GM12878 (cell line): Measurements from ENCODE around the gene RGS14. TPM values are rescaled to one million over a fixed set of nuclear protein-coding genes. Genes with fewer than 3 reads are reported as not detected.

Experiments used
- ATAC-seq: fragments of 200-7000 bp; cut with Tn5 transposase; 3 replicates; pipeline ENCODE4 v1.9.1; 2020; ENCODE audit warnings: mild to moderate bottlenecking, moderate library complexity
- BruUV-seq: library from RNA; stranded (reverse); fragments of 400-500 nt; replicated peaks from 2 replicates; lab custom pipeline; 2021; lab: Mats Ljungman, UMichigan
- CTCF ChIA-PET: fragments of 300-600 bp; sonication (Branson Sonifier 250); formaldehyde crosslinking; extraction: SDS; loops from one replicate; lab custom pipeline; 2021; ENCODE audit warnings: inconsistent platforms; lab: Yijun Ruan, JAX
- POLR2A ChIA-PET: fragments of 350-600 bp; formaldehyde crosslinking; extraction: SDS; loops from one replicate; lab custom pipeline; 2021; ENCODE audit warnings: inconsistent platforms; lab: Charles Lee
- RAD21 ChIA-PET: fragments of 300-600 bp; sonication (Branson Sonifier 250); formaldehyde crosslinking; loops from one replicate; lab custom pipeline; 2023; ENCODE audit warnings: antibody characterized with exemption; ENCODE audit not compliant: unreplicated experiment; lab: Charles Lee
- SMC1A ChIA-PET: fragments of 300-600 bp; sonication (Branson Sonifier 250); formaldehyde crosslinking; loops from one replicate; lab custom pipeline; 2023; ENCODE audit not compliant: unreplicated experiment, uncharacterized antibody; lab: Charles Lee
- DNase-seq: peaks from one replicate; pipeline ENCODE4 v3.0.0-alpha.2; 2011; ENCODE audit warnings: low read depth, low spot score
- FAIRE-seq: peaks from 3 replicates; lab custom pipeline; 2011; peaks lifted over from hg19 to GRCh38; lab: Jason Lieb, UNC
- H2AFZ ChIP-seq: 2 replicates; pipeline ENCODE4 v1.6.0; 2011; ENCODE audit warnings: low read depth, low read length, control low read depth; ENCODE audit not compliant: control insufficient read depth
- H3K27ac ChIP-seq: 2 replicates; pipeline ENCODE4 v1.5.1; 2011; ENCODE audit warnings: control low read depth; ENCODE audit not compliant: control insufficient read depth, insufficient read depth
- H3K27me3 ChIP-seq, 2 experiments: replicated peaks in 1 of 2; 2 replicates each; pipeline versions ENCODE4 v1.6.0 to v1.6.1; 2011; ENCODE audit warnings: low read length in 1 of 2; ENCODE audit not compliant: control insufficient read depth in 2 of 2, insufficient read depth in 2 of 2
- H3K36me3 ChIP-seq, 2 experiments: 2 replicates each; pipeline ENCODE4 v1.5.1; 2011; ENCODE audit warnings: low read length in 1 of 2; ENCODE audit not compliant: control insufficient read depth in 2 of 2, insufficient read depth in 2 of 2
- H3K4me1 ChIP-seq: 2 replicates; pipeline ENCODE4 v1.6.1; 2011; ENCODE audit warnings: mild to moderate bottlenecking, low read length, moderate library complexity, mixed read lengths; ENCODE audit not compliant: control insufficient read depth, insufficient read depth
- H3K4me2 ChIP-seq: 2 replicates; pipeline ENCODE4 v1.6.0; 2011; ENCODE audit warnings: control low read depth; ENCODE audit not compliant: control insufficient read depth, insufficient read depth
- H3K4me3 ChIP-seq: fragments of 200-600 bp; sonication (generic); 2 replicates; pipeline ENCODE4 v1.5.1; 2016
- H3K79me2 ChIP-seq: 2 replicates; pipeline ENCODE4 v1.6.0; 2011; ENCODE audit warnings: low read length; ENCODE audit not compliant: control insufficient read depth, insufficient read depth
- H3K9ac ChIP-seq: 2 replicates; pipeline ENCODE4 v1.8.0; 2011; ENCODE audit warnings: low read length, control low read depth, mixed read lengths; ENCODE audit not compliant: control insufficient read depth, insufficient read depth
- H3K9me3 ChIP-seq: replicated peaks from 3 replicates; pipeline ENCODE4 v1.5.1; 2011; ENCODE audit warnings: mild to moderate bottlenecking, low read length; ENCODE audit not compliant: control insufficient read depth, insufficient read depth
- H4K20me1 ChIP-seq: 2 replicates; pipeline ENCODE4 v1.6.0; 2011; ENCODE audit not compliant: control insufficient read depth, insufficient read depth
- MEF2B ChIP-seq: fragments of 450-650 bp; IDR thresholded peaks from 2 replicates; pipeline ENCODE4 v1.6.1; 2018; ENCODE audit warnings: mild to moderate bottlenecking, moderate library complexity; ENCODE audit not compliant: partially characterized antibody, poor library complexity, severe bottlenecking
- NBN ChIP-seq: fragments of 450-650 bp; IDR thresholded peaks from 2 replicates; pipeline ENCODE4 v1.6.1; 2016
- PBX3 ChIP-seq: IDR thresholded peaks from 2 replicates; pipeline ENCODE4 v1.6.1; 2011; ENCODE audit warnings: mild to moderate bottlenecking, low read depth, low read length, moderate library complexity; ENCODE audit not compliant: insufficient replicate concordance
- POU2F2 ChIP-seq: IDR thresholded peaks from 3 replicates; pipeline ENCODE4 v1.6.1; 2011; ENCODE audit warnings: low read depth, mild to moderate bottlenecking, low read length, borderline replicate concordance
- PRDM15 ChIP-seq: fragments of 450-650 bp; formaldehyde crosslinking; IDR thresholded peaks from 2 replicates; pipeline ENCODE4 v1.4.0; 2020; ENCODE audit warnings: mild to moderate bottlenecking, moderate library complexity
- RB1 ChIP-seq: fragments of 450-650 bp; formaldehyde crosslinking; IDR thresholded peaks from 2 replicates; pipeline ENCODE4 v1.6.1; 2017; ENCODE audit warnings: mild to moderate bottlenecking, borderline replicate concordance
- RELB ChIP-seq: fragments of 450-650 bp; IDR thresholded peaks from 2 replicates; pipeline ENCODE4 v1.6.1; 2017; ENCODE audit warnings: low read depth, mild to moderate bottlenecking, moderate library complexity
- SKIL ChIP-seq: fragments of 450-650 bp; IDR thresholded peaks from 2 replicates; pipeline ENCODE4 v1.6.1; 2017; ENCODE audit warnings: mild to moderate bottlenecking, low read depth, inconsistent platforms; ENCODE audit not compliant: poor library complexity, severe bottlenecking
- TBL1XR1 ChIP-seq: IDR thresholded peaks from 2 replicates; pipeline ENCODE4 v1.6.1; 2012; ENCODE audit warnings: low read depth, low read length, improper control_type of control experiment
- YBX1 ChIP-seq: fragments of 450-650 bp; IDR thresholded peaks from 2 replicates; pipeline ENCODE4 v1.6.1; 2016; ENCODE audit warnings: antibody characterized with exemption
- WGBS: methylation state at CpG from one replicate; pipeline ENCODE4 v1.1.6; 2016; ENCODE audit warnings: low lambda C conversion rate; ENCODE audit not compliant: insufficient replicate concordance, insufficient coverage; ENCODE audit errors: missing lambda C conversion rate; 5-methylcytosine and 5-hydroxymethylcytosine counted together
- in situ Hi-C: fragments of 300-500 bp; cut with MboI; formaldehyde crosslinking; loops from 9 replicates; pipeline ENCODE4 v1.14.3; 2018; ENCODE audit warnings: mixed read lengths
- intact Hi-C: fragments of 100-400 bp; cut with micrococcal nuclease; formaldehyde crosslinking; loops from one replicate; pipeline ENCODE4 v1.14.2; 2022; ENCODE audit not compliant: unreplicated experiment
- polyA plus RNA-seq, 11 experiments: library from polyadenylated mRNA; depleted of rRNA in 4 of 11; unstranded in 6 of 11; stranded (reverse) in 5 of 11; fragments of >200 nt; fragmentation: Nextera tagmentation in 4 of 11; fragmentation: Illumina TruSeq in 1 of 11; extraction: Ambion mirVana in 4 of 11; extraction: Trizol in 1 of 11; gene quantifications; 1 replicate in 1 of 11; 2 replicates in 10 of 11; pipeline versions ENCODE4 v1.2.1 to v1.2.3, GENCODE V29; 2011 to 2016; ENCODE audit warnings: inconsistent platforms in 2 of 11, missing spikeins in 2 of 11, low read depth in 1 of 11
- total RNA-seq, 4 experiments: library from RNA; depleted of rRNA in 3 of 4; stranded (reverse); fragments of >200 nt in 3 of 4; fragmentation: Illumina TruSeq in 1 of 4; extraction: Trizol in 1 of 4; gene quantifications; 2 replicates each; pipeline versions ENCODE4 v1.2.1 to v1.2.3, GENCODE V29; 2013 to 2021

RGS14 gene
- total and polyA plus RNA-seq, 10 of the 15 experiments (the other 5 are each of a cell fraction or from before 2014, with no cell fraction given): 0.19 to 88.7 (median 54.8) TPM

- no peak for FAIRE-seq
- TF ChIP-seq RELB (peak; percentile 73), MEF2B (peak; percentile 36), RB1 (peak; percentile 54; the same call in 1 of the 2 replicates), POU2F2 (peak; percentile 55; the same call in 1 of the 3 replicates), PRDM15 (CRISPR knock-in tag) (no peak), SKIL (no peak), TBL1XR1 (0 out of 2 replicates have a peak, but pooled peaks have one; percentile 44), PBX3 (no peak), NBN (peak; percentile 85), YBX1 (no peak)
Measured at GRCh38 chr5:177362610-177363507, 5.1 kb downstream of the RGS14 start.

More at GRCh38 chr5:177362610-177363507, 5.1 kb downstream of the RGS14 start:
- intact Hi-C loops (loop anchor here (5.0 kb wide), 1 partner anchor 51 kb away; the partner anchor contains the start of gene MXD3), in situ Hi-C loops (no loop called here)
- Histone ChIP-seq H3K27me3 (no peaks in the 10 kb centered on the region), H3K36me3 (peaks cover under 1 to 4% of the 10 kb centered on the region in 2 experiments; a peak in 3 of 4 replicates), H3K4me2 (peak overlapping the region; percentile 93), H3K9ac (peak overlapping the region; percentile 61), H2AFZ (peak overlapping the region; percentile 77), H3K9me3 (no peaks in the 10 kb centered on the region), H3K27ac (peak overlapping the region; percentile 91), H3K4me1 (peaks cover 59% of the 10 kb centered on the region), H3K4me3 (peak overlapping the region; percentile 63), H4K20me1 (no peaks in the 10 kb centered on the region), H3K79me2 (peaks cover 67% of the 10 kb centered on the region)
- ChIA-PET RAD21 (interaction anchor here (0.9 to 4.4 kb wide), 12 partner anchors 8 to 249 kb away, joined by 3 to 29 read pairs (median 8); partner anchors contain the start of gene LMAN2), SMC1A (interaction anchor here (1.1 to 3.7 kb wide), 8 partner anchors 10 to 251 kb away, joined by 3 to 32 read pairs (median 8); partner anchors contain the start of gene LMAN2), CTCF (interaction anchor here (0.7 to 4.4 kb wide), 10 partner anchors 7 to 147 kb away, joined by 3 to 33 read pairs (median 5); partner anchors contain the start of gene LMAN2), POLR2A (interaction anchor here (0.6 to 2.8 kb wide), 10 partner anchors 12 to 86 kb away, joined by 3 to 22 read pairs (median 4); partner anchors contain the start of gene LMAN2)
- DNase-seq: no peak
- peak; percentile 72 for ATAC-seq
- no TSS peak for BruUV-seq
- 3% methylated on average over 50 of the region's 59 CpGs for WGBS
